PFSK-1 (cell line): ENCODE measurements around the gene FABP6.

Experiments used
- FOXP2 ChIP-seq: optimal IDR thresholded peaks from 2 replicates; pipeline ENCODE3; 2011; ENCODE audit warnings: borderline replicate concordance, control low read depth, inconsistent platforms; ENCODE audit not compliant: insufficient read depth; ENCODE audit errors: extremely low read length, extremely low read depth
- POLR2AphosphoS5 ChIP-seq: IDR thresholded peaks from 2 replicates; pipeline ENCODE4 v1.6.1; 2012; ENCODE audit warnings: low read depth, mild to moderate bottlenecking, control low read depth, low read length, moderate library complexity
- REST ChIP-seq, 2 experiments: IDR thresholded peaks; 2 replicates each; pipeline versions ENCODE4 v1.6.1 to v1.8.0; 2011 to 2012; ENCODE audit warnings: low read depth in 2 of 2, low read length in 2 of 2, control low read depth in 1 of 2, inconsistent platforms in 1 of 2, mild to moderate bottlenecking in 1 of 2, moderate library complexity in 1 of 2; ENCODE audit not compliant: insufficient read depth in 1 of 2
- SIN3A ChIP-seq: IDR thresholded peaks from 2 replicates; pipeline ENCODE4 v1.6.1; 2012; ENCODE audit warnings: mild to moderate bottlenecking, low read length, moderate library complexity, borderline replicate concordance; ENCODE audit not compliant: insufficient read depth
- TAF1 ChIP-seq: IDR thresholded peaks from 2 replicates; pipeline ENCODE4 v1.6.1; 2012; ENCODE audit warnings: low read length, control low read depth, borderline replicate concordance; ENCODE audit not compliant: insufficient read depth

FABP6 gene

GRCh38 chr5:160250826-160251225, 21.5 kb downstream of the FABP6 start:
- TF ChIP-seq SIN3A = no peak
- no peak for TF ChIP-seq TAF1
- no peak for TF ChIP-seq FOXP2

- TF ChIP-seq POLR2AphosphoS5 (no peak), FOXP2 (no peak), REST (IDR thresholded peaks at IDR 0.05; ENCODE audit: insufficient read depth in 1 of 2, low read depth in 2 of 2, low read length in 2 of 2) (no peak), TAF1 (no peak), SIN3A (no peak)
Observed at GRCh38 chr5:160251406-160252155, 22.3 kb downstream of the FABP6 start.

GRCh38 chr5:160252916-160253315, 23.6 kb downstream of the FABP6 start:
- no peak for TF ChIP-seq FOXP2
- TF ChIP-seq REST (IDR thresholded peaks at IDR 0.05; ENCODE audit: insufficient read depth in 1 of 2, low read depth in 2 of 2, low read length in 2 of 2) = no peak

- TF ChIP-seq REST (IDR thresholded peaks at IDR 0.05; ENCODE audit: insufficient read depth in 1 of 2, low read depth in 2 of 2, low read length in 2 of 2) = no peak
Observed at GRCh38 chr5:160253441-160253840, 24.1 kb downstream of the FABP6 start.

GRCh38 chr5:160254706-160255105, 25.4 kb downstream of the FABP6 start:
- no peak for TF ChIP-seq POLR2AphosphoS5
- no peak for TF ChIP-seq REST (IDR thresholded peaks at IDR 0.05; ENCODE audit: insufficient read depth in 1 of 2, low read depth in 2 of 2, low read length in 2 of 2)

- TF ChIP-seq POLR2AphosphoS5 (no peak), SIN3A (no peak), TAF1 (no peak), FOXP2 (no peak)
Observed at GRCh38 chr5:160259341-160259740, 30.0 kb downstream of the FABP6 start.
